Measurements from ENCODE around the gene SCFD2.
"Not testable (repeated sequence)": the region's sequence is repeated elsewhere in the genome, so short reads cannot be mapped to it uniquely, and the experiment has no call there.

Gene SCFD2

DNA sequence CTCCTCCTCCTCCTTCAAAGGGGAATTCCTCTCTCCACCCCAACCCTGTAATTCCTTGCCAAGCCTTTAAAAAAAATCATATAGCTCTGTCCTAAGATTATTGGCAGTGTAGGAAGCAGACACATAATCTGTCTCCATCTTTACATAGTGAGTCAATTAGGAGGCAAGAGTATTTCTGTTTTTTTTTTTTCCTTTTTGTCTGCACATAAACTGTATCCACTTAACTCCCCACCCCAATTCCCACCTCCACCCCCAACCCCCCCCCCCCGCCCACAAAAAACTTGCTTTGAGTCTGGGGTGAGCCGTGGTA, 321.3 kb downstream of the SCFD2 start:
- DNase-seq = peak; percentile 35

DNA sequence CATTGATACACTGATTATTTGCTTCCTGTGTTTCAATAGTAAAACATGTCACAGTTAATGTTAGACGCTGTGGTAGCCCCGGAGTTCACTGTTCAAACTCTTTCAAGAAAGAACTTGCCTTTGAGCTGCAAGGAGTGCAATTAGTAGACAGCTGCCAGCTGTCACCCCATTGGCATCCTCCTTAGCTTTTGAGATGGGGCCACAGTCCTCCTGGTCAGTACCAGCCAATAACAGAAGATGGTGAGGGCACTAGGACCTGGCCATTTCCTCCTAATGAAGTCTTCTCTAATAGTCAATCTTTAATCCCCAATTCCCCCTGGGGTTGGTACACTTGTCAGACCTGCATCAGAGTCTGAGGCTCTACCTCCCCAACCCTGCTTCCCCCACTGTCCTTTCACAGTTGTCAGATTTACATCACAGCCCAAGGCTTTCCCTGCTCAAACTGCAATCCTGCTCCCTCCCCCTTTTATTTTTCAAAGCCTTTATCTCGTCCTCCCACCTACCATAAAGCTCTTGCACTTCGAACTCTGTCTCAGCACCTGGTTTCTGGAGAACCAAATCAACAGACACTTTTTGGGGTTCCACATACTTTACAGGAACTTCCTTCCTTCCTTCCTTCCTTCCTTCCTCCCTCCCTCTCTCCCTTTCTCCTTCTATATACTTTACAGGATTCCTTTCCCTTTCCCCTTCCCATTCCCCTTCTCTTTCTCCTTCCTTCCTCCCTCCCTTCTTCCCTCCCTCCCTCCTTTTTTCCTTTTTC, 321.8 kb downstream of the SCFD2 start:
- DNase-seq = no peak

DNA sequence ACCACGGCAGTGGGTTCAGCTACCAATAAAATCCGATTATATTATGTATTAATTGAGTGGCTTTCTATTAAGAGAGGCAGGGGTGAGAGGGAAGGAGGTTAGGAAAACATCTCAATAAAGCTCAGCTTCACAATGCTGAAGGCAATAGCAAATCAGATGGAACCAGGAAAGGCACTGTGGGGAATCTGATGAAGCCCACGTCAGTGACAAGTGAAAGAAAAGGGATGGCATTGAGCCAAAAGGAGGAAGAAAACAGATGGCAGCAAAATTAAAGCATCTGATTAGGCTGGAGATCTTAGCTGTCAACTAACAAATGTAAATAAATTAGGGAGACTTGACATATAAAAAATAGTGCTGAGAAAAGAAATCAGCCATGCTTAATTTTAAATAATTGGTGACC, 322.8 kb downstream of the SCFD2 start:
- no peak for DNase-seq

DNA sequence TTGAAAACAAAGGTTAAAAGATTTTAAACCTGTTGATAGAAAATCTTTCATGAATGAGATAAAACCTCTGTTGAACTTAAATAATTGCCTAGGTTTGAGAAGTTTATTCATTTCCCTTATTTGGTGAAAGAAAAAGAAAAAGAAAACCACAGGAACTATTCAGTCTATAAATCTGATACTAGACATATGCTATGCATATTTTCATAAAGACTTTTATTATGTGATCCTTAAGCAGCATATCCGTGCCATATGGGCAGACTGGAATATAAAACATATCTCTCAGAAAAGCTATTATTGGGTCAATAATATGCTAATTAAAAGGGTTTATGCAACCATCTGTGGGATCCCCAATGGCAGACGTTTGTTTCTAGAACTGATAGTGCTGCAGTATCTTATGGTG, 325.0 kb downstream of the SCFD2 start:
- peak; percentile 65 for DNase-seq

DNA sequence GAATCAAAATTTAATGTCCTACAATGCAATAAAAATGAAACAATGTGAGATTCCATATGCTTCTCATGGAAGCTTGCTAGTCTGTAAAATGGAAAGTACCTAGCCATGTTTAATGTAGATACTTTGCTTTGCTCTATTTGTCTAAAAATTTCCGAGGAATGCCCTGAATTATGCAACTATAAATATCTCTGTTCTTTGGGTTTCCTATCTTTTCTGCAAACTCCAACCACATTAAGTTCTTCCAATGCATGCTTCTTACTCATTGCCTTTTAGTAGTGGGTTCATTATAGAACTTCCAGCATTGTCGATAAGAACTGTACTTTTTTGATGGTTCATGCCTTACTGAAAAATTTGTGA, 325.4 kb downstream of the SCFD2 start:
- peak; percentile 79 for DNase-seq

DNA sequence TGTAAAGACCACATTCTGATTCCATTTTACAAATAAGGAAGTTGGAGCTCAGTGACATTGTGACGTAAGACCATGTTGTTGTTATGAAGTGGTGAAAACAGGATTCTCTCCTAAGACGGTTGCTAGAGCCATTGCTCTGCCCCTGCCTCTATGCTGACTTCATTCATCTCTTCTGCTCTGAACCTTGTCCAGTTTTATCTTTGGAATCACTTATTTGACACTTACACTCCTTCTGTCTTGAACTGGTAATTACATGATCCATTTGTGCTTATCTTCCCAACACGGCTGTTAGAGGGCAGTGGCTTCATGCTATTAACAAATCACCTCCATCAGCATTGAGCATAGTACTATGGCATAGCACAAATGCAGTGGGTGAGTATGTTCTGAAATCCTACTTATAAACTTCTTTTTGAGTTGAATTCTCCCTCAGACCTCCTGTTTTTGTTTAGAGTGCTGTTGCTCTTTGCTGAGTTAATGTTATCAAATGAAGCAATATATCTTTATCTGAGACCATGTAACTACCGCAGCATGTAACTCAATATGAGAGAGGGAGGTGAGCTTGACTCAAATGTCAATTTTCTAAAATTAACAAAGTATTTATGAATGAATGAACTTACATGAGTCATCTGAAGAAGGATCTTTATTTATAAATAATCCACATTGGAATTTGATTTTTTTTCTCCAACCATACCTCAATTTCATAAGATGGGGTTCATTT, 326.0 kb downstream of the SCFD2 start:
- no peak for DNase-seq

DNA sequence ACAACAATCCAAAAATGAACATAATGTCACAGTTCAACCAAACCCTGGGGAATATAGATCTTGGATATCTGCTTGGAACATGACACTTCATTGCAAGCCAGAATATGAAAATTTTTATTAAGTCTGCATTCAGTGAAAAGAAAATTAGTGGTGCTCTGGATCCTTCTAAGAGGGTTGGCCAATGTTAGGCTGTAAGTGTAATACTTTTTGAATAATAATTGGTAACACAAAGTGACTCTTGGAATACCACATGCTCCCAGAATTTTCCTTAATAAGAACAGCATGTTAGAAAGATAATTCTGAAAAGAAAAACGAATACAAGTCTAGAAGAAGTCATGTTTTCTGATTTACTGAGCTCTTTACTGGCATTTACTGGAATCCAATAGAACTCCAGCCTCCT, 328.0 kb downstream of the SCFD2 start:
- peak; percentile 35 for DNase-seq

DNA sequence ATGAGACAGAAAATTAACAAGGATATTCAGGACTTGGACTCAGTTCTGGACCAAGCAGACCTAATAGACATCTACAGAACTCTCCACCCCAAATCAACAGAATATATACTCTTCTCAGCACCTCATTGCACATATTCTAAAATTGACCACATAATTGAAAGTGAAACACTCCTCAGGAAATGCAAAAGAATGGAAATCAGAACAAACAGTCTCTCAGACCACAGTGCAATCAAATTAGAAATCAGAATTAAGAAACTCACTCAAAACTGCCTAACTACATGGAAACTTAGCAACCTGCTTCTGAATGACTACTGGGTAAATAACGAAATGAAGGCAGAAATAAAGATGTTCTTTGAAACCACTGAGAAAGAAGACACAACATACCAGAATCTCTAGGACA, 333.0 kb downstream of the SCFD2 start:
- not testable (repeated sequence) for DNase-seq

DNA sequence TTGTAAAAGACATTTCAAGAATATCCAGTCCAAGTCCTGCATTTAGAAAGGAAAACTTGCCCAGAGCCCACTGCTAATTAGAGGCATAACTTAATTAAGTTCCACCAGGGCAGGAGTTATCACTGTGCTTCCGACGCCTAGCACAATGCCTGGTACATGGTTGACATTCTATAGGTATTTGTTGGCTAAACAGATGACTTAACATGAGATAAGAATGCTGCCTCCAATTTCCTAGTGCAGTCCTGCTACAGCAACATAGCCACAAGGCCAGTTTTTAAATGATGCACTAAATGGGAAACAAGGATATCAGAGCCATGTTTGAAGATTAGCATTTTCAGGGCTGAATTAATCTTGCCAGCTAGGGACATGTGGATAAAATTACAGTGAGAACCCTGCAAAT, 339.6 kb downstream of the SCFD2 start:
- DNase-seq = no peak

DNA sequence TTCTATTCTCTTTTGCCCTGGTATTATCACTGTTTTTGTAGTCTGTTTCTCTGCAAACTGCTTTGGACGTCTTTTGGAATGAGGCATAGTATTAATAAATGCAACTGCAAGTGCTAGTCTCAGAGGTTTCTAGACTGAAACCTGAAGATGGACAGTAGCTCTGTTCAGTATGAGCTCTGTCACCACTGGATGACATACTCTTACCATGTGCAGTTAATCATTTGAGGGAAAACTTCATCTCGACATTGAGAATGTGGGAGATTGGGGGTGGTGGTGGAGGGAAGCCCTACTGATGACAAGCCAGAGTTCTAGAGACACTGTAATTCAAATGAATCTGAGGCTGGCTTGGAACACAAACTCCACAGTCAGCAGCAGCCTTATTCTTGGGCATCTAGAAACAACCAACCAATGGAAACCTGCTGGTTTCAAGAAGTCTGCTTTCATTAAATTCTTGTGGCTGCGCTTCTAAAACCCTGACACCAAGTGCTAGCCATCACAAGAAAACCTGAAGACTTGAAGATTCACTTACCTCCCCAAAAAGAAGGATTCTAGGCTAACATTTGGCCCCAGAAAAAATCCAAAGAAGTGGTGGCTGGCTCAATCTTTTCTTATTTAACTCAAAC, 342.1 kb downstream of the SCFD2 start:
- DNase-seq = peak; percentile 52

DNA sequence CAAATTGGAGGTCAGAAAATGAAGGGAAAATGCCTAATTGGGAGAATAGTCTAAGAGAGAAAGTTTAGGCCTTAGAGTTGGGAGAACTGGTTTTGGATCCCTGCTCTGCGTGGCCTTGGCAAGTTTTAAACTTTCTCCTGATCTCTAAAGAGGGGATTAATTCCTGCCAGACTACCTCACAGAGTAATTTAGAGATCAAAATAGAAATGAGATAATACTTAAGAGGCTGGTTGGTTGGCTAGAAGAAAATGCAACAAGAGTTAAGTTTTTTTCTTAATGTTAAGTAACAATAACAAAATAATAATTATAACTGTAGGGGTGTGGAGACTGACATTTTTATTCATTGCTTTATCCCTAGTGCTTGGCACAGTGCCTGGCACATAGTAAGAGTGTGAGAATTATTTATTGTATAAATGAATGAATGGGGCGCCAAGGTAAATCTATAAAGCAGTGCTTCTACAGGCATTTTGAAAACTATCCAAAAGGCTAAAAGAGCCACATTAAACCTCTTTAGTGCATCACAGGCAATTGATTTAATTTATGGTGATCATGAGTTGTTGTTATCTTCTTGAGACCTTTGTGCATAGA, 343.3 kb downstream of the SCFD2 start:
- DNase-seq = no peak

DNA sequence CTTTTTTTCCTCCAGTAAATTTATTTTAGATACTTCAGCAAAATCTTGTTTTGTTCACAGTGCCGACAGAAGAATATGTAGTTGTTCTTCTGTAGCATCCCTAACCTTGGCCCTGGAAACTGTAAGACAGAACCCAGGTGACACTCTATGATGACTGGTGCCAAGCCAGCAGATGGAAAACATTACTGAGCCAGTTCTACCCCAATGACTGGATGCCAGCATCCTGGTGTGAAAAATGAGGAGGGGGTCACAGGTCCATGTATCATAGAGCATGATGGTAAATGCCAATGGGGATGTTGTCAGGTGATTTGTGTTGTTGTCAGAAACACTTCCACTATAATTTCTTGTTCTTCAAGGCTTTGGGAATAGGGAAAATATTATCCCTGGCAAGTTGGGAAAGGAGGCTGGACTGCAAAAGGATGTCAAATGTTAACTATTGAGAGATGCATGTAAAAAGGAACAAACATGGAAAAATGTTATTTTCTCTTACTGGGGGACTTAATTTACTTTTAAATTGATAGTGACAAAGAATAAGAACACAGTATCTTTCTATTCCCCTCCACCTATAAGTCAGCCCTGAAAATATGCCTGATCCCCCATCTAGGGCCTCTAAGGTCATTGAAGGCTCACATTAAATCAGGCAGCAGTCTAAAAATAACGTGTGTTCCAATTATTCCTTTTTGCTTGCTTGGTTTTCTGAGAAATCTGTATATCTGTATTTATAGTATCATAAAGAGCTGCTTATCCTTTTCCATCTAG, 343.9 kb downstream of the SCFD2 start:
- no peak for DNase-seq

DNA sequence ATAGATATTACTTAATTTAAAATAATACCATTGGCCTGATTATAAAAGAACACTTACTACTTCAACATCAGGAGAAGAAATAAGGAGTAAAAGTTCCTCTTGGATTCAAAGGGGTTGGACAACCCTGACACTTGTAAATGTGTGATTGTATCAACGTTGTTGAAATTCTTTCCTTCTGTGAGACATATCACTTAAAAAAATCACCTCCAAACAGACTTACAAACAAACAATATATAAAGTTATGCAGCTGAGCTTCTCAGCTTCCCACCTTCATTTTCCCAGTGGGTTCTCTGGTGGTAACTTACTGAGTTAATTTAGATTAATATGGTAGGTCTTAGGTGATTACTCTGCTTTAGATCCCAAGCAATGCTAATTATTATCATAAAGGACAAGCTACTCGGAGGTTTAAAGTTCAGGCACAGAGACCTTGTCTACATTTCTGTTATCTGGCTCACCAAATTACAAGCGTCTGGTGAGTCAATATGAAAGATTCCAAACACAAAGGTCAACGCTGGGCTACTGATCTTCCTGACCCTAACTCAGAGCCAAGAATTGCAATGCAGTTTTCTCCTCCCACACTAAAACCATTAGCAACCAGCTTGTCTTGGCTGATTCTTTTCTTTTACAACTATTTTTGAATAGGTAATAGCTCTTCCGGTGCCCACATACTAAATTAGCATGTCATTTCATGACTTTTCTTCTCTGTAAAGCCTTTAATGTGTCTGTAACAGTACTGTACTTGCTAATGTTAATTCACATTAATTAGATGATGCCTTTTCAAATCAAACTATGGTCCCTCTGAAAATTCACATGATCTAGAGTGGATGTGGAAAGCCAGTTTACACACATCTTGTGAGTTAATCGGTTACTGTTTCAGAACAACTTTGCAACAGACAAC, 346.1 kb downstream of the SCFD2 start:
- peak; percentile 69 for DNase-seq

DNA sequence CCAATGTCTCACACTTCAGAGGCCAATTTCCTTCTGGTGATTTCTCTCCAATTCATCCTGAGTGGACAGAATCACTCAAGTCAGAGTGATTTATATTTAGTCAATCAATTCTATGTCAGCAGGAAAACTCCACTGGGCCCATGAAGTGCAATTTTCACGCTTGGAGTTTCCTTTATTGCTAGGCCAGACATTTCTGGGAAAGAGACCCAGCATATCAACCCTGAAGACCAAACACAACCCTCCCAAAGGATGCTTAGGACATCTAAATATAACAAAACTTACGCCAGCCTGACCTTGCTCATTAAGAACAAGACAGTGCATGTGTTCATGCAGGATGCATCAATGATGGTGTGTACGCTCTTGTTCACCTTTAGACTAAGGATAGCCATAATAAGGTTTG, 347.4 kb downstream of the SCFD2 start:
- DNase-seq = no peak

DNA sequence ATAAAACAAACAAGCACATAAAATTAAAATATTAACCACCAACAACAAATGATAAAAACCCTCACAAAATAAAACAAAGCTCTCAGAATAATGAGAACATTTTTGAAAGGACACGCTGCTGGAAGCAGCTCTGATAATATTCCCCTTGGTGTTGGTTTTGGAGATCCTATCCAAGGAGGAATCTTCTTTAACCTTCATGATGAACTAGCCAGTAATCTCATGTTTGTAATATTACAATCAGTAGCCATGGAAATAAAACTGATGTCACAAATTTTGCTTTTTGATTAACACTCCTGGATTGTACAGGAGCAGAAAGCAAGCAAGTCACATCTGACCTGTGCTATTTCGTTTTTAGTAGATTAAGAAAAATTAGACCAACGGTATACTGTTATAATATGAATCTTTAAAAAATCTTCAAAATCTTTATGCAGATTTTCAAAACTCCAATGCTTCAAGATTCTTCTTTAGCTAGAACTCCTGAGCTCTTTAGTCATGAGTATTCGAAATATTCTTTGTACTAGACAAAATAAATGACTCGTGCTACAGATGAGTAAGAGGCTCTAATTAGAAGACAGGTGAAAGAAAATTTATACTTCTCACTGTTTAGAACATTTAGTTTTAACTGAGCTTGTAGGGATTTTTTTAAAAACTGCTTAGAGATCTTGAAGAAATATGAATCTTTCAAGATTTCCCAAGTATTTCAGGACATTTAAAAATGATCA, 349.6 kb downstream of the SCFD2 start:
- peak; percentile 37 for DNase-seq

DNA sequence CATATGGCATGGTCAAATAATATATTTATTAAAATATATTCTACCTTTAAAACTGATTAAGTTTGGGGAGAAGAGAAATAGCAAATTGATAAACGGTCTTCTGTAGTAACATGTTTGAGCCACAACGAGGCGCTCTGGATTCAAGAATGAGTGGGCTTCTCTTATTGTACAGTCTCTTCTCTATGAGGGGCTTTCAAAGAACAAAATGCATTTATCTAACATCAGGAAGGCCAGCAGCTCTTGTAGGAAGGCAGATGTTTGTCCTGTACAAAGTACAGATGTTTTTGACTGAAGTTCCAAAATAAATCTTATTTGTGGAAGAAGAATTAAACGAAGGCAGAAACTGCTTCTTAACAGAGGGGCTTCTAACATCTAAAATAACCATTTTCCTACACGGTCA, 350.2 kb downstream of the SCFD2 start:
- DNase-seq = peak; percentile 72

DNA sequence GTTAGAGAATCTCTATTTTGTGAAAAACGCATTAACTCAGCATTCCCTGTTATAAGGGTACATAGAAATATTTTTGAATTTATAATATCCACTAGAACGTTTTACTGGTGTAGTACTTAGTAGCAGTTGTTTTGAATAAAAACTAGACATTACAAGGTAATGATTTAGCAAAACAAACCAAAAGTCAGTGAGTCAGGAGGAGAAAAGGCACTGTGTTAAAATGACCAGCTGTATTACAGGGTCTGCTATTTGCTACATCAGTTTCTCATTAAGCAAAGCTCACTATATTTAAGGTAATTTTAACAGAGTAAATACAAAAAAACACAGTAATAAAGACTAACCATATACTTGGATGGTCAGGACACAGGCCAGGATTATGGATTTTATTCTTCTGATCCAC, 351.0 kb downstream of the SCFD2 start:
- peak; percentile 64 for DNase-seq

DNA sequence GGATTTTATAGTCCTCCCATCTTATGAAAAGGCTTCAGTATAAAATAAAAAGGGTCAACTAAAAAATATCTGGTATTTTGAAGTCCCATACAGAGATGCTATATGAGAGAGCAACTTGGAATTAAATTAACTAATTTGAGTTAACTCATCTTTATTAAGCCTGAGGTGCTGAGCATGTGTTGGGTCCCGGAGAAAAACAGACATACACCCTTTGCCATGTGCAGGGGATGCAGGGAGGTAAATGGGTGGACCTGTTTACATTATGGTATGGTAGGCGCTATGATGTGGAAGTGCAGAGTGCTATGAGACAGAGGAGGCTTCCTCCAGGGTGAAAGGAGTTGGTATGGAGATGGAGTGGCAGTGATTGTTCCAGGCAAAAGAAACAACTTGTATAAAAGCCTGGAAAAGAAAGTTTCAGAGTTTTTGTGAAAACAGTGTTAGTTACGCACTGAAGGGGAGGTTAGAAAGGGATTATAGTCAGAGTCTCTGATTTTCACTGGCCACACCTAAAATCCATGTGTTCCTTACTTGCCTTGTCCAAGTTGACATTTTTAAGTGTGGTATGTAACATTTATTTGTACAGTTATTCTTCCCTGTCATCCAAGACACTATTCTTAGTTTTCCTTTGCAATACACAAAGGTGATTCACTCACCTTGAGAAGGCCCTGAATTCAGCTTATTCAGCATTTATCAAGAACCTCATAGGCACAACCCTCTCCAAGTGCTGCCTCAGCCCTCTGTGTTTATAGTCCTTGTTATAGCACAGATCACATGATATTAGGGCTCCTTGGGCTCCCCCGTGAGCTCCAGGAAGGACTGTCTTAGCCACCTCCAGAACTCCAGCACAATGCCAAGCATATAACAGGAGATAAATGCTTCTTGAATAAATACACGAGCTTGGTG, 351.7 kb downstream of the SCFD2 start:
- no peak for DNase-seq

DNA sequence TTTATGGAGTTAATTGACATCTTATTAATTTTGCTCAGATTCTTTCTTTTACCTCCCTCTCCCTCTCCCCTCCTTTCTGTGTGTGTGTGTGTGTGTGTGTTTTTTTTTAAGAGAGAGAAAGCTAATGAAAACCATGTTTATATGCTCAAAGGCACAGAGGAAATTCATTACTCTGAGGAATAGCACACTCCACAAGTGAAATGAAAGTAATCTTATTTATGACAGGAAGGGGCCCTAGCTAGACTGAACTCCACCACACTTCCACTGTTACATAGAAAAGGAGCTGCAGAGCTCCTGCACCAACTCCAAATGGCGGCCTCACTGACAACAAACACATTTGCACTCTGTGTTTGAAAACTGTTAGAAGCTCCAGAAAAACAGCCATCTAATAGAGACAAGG, 353.1 kb downstream of the SCFD2 start:
- peak; percentile 80 for DNase-seq

DNA sequence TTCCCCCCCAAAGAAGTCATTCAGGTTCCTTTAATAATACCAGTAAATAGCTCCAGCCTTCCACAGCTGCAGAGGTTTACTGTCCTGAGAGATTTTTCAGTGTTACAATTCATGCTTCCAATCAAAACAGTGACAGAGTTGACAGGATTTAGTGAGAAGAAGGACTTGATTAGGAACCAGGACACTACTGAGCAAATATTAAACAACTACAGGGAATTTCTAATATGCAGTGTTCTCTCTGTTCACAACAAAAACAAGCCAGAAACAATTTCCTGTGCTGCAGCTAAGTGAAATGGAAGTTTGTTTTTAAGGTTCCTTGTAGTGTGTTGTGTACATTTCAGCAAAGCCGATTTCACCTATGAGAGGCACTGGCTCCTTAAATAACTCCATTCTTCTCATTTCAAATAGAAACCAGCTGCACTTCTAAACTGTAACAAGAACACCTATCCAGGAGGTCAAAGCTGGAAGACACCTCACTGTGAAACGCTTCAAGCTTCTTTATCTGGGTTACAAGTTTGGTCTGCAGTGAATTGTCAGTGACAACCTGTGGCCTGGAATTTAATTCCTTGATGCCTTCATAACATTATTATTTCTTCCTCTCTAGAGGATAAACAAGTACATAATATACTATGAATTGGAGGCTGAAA, 354.5 kb downstream of the SCFD2 start:
- DNase-seq = no peak

Measured in fibroblast of skin of abdomen (primary cell).